ENCODE measurements around the gene TECPR2. TPM values are rescaled to one million over a fixed set of nuclear protein-coding genes. Genes with fewer than 3 reads are reported as not detected.

The TECPR2 gene
- total and polyA plus RNA-seq, 12 donors = 5.1 to 74.3 (median 12.9) TPM

- 90 to 97% (median 95%) methylated on average over 9 to 11 of the region's 11 CpGs for WGBS, 4 donors
- Histone ChIP-seq H3K9me3 (replicated peaks in 1 of 3) (no peaks in the 10 kb centered on the region), H3K4me3 (no peak overlapping the region), H3K36me3 (replicated peaks in 1 of 2) (peaks cover 0 to 8% of the 10 kb centered on the region in 2 donors), H3K4me1 (replicated peaks in 1 of 2) (no peaks in the 10 kb centered on the region), H3K27me3 (no peaks in the 10 kb centered on the region), H3K27ac (no peak overlapping the region)
- peak in 2 of 7 donors; percentile 15 to 25 for DNase-seq
- TF ChIP-seq POLR2A (IDR thresholded peaks at IDR 0.05) (no peak), CTCF (IDR thresholded peaks at IDR 0.05) (no peak)
- intact Hi-C loops (cut with DNase I) = no loop called here
Measured at GRCh38 chr14:102419276-102419675, 56.5 kb downstream of the TECPR2 start.

- TF ChIP-seq POLR2A (IDR thresholded peaks at IDR 0.05) (no peak), CTCF (IDR thresholded peaks at IDR 0.05) (no peak)
Measured at GRCh38 chr14:102419716-102420115, 57.0 kb downstream of the TECPR2 start.

GRCh38 chr14:102421411-102422057 is 58.8 kb downstream of the TECPR2 start:
- no peaks in the 10 kb centered on the region for H3K4me1 ChIP-seq (replicated peaks in 1 of 2)
- H3K27ac ChIP-seq = no peak overlapping the region
- DNase-seq = peak in 2 of 7 donors; percentile 10 to 24
- H3K4me3 ChIP-seq = no peak overlapping the region
- WGBS, 4 donors = 86 to 92% (median 88%) methylated on average over 10 of the region's 10 CpGs
- intact Hi-C loops (cut with DNase I) = no loop called here
- no peaks in the 10 kb centered on the region for H3K36me3 ChIP-seq (replicated peaks in 1 of 2)
- TF ChIP-seq CTCF (IDR thresholded peaks at IDR 0.05) = no peak
- TF ChIP-seq POLR2A (IDR thresholded peaks at IDR 0.05) = no peak
- H3K27me3 ChIP-seq = no peaks in the 10 kb centered on the region
- H3K9me3 ChIP-seq (replicated peaks in 1 of 3) = no peaks in the 10 kb centered on the region

More at GRCh38 chr14:102419716-102420115, 57.0 kb downstream of the TECPR2 start:
- WGBS, 4 donors = 79 to 96% (median 93%) methylated on average over 2 to 8 of the region's 8 CpGs
- Histone ChIP-seq H3K36me3 (replicated peaks in 1 of 2) (peaks cover 0 to 5% of the 10 kb centered on the region in 2 donors), H3K27ac (no peak overlapping the region), H3K4me3 (no peak overlapping the region), H3K27me3 (no peaks in the 10 kb centered on the region), H3K4me1 (replicated peaks in 1 of 2) (no peaks in the 10 kb centered on the region), H3K9me3 (replicated peaks in 1 of 3) (no peaks in the 10 kb centered on the region)
- no peak for DNase-seq
- intact Hi-C loops (cut with DNase I) = no loop called here

- Histone ChIP-seq H3K9me3 (replicated peaks in 1 of 3) (no peaks in the 10 kb centered on the region), H3K27ac (no peak overlapping the region), H3K27me3 (no peaks in the 10 kb centered on the region), H3K4me1 (replicated peaks in 1 of 2) (no peaks in the 10 kb centered on the region), H3K36me3 (replicated peaks in 1 of 2) (peaks cover 0 to 9% of the 10 kb centered on the region in 2 donors), H3K4me3 (no peak overlapping the region)
- 86 to 98% (median 97%) methylated on average over 2 to 4 of the region's 4 CpGs for WGBS, 4 donors
- TF ChIP-seq CTCF (IDR thresholded peaks at IDR 0.05) = no peak
- no peak for TF ChIP-seq POLR2A (IDR thresholded peaks at IDR 0.05)
- peak in 2 of 7 donors; percentile 2 to 31 for DNase-seq
- intact Hi-C loops (cut with DNase I) = no loop called here
Measured at GRCh38 chr14:102424520-102424919, 61.8 kb downstream of the TECPR2 start.

Data from adrenal gland (tissue), 12 donors.